Left cardiac atrium (tissue), 4 donors: ENCODE results near the gene C1orf94. TPM values are rescaled to one million over a fixed set of nuclear protein-coding genes. Genes with fewer than 3 reads are reported as not detected.
"Not testable (repeated sequence)": the region's sequence is repeated elsewhere in the genome, so short reads cannot be mapped to it uniquely, and the experiment has no call there.

Experiments used
- ATAC-seq, 2 donors: fragments of 200-7000 bp; cut with Tn5 transposase; one replicate each; pipeline ENCODE4 v1.9.1; 2020; ENCODE audit warnings: mild to moderate bottlenecking in 2 of 2, moderate library complexity in 2 of 2
- DNase-seq: peaks from one replicate; pipeline ENCODE4 v3.0.0-alpha.2; 2020
- intact Hi-C, 2 donors: fragments of 100-400 bp; cut with DNase I; formaldehyde crosslinking; loops; one replicate each; pipeline versions ENCODE4 v1.14.1 to v1.15.1; 2022 to 2023
- total RNA-seq, 2 donors: library from RNA; stranded (reverse); fragmentation: NEBNext Ultra II Directional; extraction: Animal tissue kit (Norgen Biotek cat#: 25700); gene quantifications; one replicate each; pipeline ENCODE4 v1.2.1, GENCODE V29; 2021
- donor health status: DM: no; HTN: yes; CAD: no.
- donor health status: DM: no; HTN: yes; CAD: no; lungs with severe emphysema.
- donor health status: DM: yes; HTN: yes; CAD: no.
- donor health status: Dilated cardiomyopathy.

C1orf94 gene
- total RNA-seq, 2 donors from 2014 or later = not detected

- peak; percentile 83 for DNase-seq
- peak; percentile 91 to 96 for ATAC-seq
- intact Hi-C loops = no loop called here
Measured at GRCh38 chr1:34162852-34163766, 13.6 kb upstream of the C1orf94 start.

GRCh38 chr1:34163792-34164731, 12.6 kb upstream of the C1orf94 start:
- DNase-seq (no peak), ATAC-seq (peak; percentile 30 to 35)
- intact Hi-C loops = no loop called here

DNA sequence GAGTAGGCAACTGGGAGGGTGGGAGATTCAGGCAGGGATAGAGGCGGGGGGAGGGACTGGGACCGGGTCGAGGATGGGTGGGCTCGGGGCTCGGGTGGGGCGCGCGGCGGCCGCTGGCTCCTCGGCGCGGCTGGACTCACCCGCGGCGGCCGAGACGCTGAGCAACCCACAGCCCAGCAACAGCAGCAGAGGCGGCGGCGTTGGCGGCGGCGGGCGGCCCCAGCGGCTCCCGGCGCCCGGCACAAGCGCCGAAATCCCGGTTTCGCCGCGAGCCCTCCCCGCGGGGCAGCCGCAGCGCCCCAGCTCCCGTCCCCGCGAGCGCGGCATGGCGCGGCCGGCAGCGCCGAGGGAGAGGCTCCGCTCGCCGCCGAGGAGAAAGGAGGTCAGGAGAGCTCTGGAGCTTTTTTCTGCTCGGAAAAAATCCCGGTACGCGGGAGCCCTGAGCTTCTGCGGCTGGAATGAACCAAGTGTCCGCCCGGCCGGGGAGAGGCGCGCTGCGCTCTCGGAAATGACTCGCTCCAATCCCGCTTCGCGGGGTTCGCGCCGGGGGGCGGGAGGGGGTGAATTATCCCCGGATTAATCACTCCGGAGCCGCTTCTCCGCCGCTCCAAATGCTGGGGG, 11.8 kb upstream of the C1orf94 start, which contains the start of gene CSMD2:
Gene CSMD2, minus strand, starts transcription at position 460 of the 621 bp plus-strand sequence. Its CDS starts 133 bp downstream, at position 327.
- ATAC-seq (peak in 1 of 2 donors; percentile 22), DNase-seq (peak; percentile 58)
- intact Hi-C loops = loop anchor here in 1 of 2 donors (5.0 kb wide), 1 partner anchor 528 kb away; no protein-coding TSS in a partner anchor

DNA sequence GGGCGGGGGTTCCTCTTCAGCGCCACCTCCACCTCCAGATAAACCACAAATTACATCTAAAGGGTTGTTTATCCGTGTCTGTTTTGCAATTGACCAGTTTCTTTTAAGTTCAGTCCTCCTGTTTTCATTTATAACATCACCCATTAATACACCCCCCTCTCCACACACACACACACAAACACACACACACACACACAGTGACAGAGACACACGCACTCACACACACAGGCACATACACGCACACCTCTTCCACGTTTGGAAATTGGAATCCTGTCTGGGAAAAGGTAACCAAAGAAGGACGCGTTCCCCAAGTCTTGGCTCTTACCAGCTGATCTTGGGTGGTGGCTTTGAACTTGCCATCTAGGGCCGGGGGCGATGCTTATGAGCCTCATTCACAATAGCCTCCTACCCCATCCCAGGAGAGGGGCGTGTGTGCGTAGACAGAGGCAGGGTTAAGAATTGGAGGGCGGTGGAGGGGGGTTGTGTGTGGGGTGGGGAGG, 11.2 kb upstream of the C1orf94 start:
- intact Hi-C loops = loop anchor here in 1 of 2 donors (5.0 kb wide), 1 partner anchor 528 kb away; no protein-coding TSS in a partner anchor
- ATAC-seq (no peak), DNase-seq (no peak)

- DNase-seq (peak; percentile 29), ATAC-seq (no peak)
- intact Hi-C loops = loop anchor here in 1 of 2 donors (5.0 kb wide), 1 partner anchor 529 kb away; no protein-coding TSS in a partner anchor
Measured at GRCh38 chr1:34166191-34166624, 10.5 kb upstream of the C1orf94 start.

DNA sequence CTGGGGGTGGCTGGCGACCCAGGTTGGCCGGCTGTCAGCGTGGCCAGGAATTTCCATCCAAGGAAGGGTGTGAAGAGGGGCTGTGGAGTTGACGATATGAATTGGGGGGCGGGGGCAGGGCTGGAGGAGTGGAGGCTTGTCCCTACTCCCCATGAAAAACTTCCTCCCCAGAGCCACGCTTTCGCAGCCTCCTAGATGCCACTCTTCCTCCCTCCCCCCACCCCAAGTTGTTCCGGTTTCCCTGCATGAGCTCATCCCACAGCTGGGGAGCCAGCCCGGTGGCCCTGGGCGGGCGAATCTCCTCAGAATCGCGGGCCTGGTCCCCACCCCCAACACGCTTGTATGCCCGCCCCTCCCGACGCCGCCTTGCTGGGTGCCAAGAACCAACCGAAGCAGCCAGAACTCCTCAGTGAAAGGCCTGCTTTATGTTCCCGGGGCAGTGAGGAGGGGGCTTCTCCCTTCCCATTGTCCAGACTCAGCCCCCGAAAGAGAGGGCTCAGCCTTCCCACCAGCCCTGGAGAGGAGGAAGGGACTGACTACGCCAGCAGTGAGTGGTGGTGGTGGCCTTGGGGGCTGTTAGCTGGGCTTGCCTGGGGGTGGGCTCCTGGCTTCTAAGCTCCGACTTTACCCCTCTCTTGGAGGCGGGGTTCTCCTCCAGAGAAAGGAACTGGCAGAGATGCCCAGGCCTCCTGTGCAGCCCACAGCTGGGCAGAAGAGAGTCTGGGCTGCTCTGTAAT, 9.9 kb upstream of the C1orf94 start:
- intact Hi-C loops = loop anchor here in 1 of 2 donors (5.0 kb wide), 1 partner anchor 529 kb away; no protein-coding TSS in a partner anchor
- ATAC-seq (peak in 1 of 2 donors; percentile 10), DNase-seq (peak; percentile 44)

DNA sequence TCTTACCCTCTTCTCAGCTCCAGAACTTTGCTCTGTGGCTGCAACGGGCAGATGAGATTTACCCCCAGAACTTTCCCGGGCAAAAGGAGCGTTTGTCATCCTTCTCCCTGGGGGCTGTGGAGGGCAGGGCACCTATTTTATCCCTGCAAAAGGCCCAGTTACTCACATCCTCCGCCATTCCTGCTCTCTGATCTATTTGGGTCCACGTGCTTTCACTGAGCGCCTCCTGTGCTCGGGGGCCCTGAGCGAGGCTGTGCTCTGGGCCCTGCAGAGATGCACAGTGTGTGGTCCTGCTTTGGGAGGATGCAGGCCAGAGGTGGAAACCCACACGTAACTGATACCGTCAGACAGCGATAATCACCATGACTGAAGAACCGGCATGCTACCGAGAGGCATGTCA, 9.3 kb upstream of the C1orf94 start:
- DNase-seq (no peak), ATAC-seq (no peak)
- intact Hi-C loops = loop anchor here in 1 of 2 donors (5.0 kb wide), 1 partner anchor 530 kb away; no protein-coding TSS in a partner anchor

DNA sequence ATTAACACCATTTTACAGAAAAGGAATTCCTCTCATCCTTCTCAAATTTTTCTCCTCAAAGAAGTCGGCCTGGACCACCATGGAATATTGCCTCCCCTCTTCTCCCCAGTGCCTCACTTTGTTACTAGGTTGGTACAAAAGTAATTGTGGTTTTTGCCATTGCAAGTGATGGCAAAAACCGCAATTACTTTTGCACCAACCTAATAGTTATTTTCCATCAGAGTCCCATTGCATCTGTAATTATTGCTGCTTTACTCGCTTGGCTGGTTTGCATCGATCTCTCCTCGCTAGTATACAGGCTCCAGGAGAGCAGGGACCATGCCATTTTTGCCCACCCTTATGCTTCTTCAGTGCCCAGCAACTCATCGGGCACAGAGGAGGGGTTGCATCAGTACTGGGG, 963 bp upstream of the C1orf94 start:
- intact Hi-C loops = no loop called here
- DNase-seq (no peak), ATAC-seq (no peak)

GRCh38 chr1:34178072-34178471, 1.4 kb downstream of the C1orf94 start:
- intact Hi-C loops = no loop called here
- no peak for ATAC-seq

GRCh38 chr1:34183381-34183780, 6.7 kb downstream of the C1orf94 start:
- ATAC-seq, intact Hi-C loops, DNase-seq: not testable (repeated sequence)

More at GRCh38 chr1:34178072-34178471, 1.4 kb downstream of the C1orf94 start:
- no peak for DNase-seq

DNA sequence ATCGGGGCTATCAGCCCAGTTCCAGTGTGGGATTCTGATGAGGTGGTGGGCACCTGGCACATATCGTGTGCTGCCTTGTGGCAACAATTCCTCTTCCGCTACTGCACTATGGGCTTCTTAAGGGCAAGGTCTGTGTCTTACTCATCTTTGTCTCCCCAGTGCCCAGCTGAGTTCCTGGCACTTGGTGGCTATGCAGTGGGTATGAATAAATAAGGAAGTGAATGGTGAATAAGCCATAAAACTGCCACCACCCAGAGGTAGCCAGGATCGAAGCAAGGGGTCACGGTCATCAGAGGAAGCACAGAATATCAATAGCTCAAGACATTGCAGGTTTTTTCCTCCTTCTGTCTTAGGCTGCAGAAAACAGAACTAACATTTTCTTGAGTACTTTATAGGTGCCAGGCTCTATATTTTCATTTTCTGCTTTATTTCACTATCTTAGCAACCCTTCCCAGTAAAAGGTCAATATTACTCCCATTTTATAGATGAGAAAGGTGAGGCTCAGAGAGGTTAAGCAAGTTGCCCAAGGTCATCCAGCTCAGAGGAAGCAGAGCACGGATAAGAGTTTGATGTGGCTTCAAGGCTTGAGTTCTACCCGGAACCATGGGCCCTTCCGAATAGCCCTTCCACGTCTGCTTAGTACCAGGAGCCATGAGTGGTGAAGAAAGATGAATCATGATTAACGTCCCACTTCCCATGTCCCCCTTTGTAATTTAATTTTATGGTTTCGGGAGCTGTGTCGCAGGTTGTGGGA, 10.2 kb downstream of the C1orf94 start:
- DNase-seq (no peak), ATAC-seq (no peak)
- intact Hi-C loops = no loop called here

GRCh38 chr1:34188418-34188817, 11.7 kb downstream of the C1orf94 start:
- intact Hi-C loops = no loop called here
- ATAC-seq = no peak
- DNase-seq = no peak

GRCh38 chr1:34188985-34189384, 12.3 kb downstream of the C1orf94 start:
- intact Hi-C loops = no loop called here
- DNase-seq = no peak
- ATAC-seq = no peak

- ATAC-seq (no peak), DNase-seq (no peak)
- intact Hi-C loops = no loop called here
Measured at GRCh38 chr1:34190692-34191091, 14.0 kb downstream of the C1orf94 start.

DNA sequence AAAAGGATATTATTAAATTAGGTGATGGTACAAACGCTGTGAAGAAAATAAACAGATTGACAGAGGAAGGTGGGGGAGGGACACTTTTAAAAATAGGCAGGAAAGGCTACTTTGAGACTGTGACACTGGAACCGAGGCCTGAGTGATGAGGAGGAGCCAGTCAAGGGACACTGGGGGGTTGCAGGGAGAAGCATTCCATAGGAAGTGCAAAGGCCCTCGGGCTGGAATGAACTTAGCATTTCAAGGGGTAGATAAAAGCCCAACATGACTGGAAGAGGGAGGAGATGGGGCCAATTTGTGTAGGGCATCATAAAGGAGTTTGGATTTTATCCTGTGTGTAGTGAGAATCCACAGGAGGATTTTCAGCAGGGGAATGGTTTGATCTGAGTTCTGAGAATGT, 15.9 kb downstream of the C1orf94 start:
- no peak for DNase-seq
- no peak for ATAC-seq
- intact Hi-C loops = no loop called here

- ATAC-seq (peak in 1 of 2 donors; percentile 70), DNase-seq (no peak)
- intact Hi-C loops = no loop called here
Measured at GRCh38 chr1:34199927-34200326, 23.2 kb downstream of the C1orf94 start.

DNA sequence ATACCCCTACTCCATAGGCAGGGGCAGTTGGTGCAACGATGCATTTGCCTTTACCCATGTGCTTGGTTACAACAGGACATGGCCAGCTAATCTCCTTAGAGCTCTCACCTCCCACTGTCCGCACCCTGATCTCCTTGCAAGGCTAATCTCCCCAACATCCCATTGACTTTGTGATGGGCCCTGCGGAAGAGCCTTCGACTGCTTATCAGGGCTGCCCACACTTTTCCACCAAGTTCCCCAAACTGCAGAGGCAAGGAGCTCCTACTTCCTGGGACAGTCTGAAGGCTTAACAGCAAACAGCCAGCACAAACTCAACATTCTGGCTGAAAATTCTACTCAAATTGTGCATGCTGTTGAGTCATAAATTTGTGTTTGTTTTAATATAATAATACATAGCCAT, 36.0 kb downstream of the C1orf94 start:
- ATAC-seq (no peak), DNase-seq (no peak)
- intact Hi-C loops = no loop called here
